Measurements from ENCODE around the gene USP24. TPM values are rescaled to one million over a fixed set of nuclear protein-coding genes. Genes with fewer than 3 reads are reported as not detected.

The USP24 gene
- total RNA-seq, 1 donor from 2014 or later, result 35.8 TPM

- TF ChIP-seq POLR2A (IDR thresholded peaks at IDR 0.05) (no peak), POLR2AphosphoS5 (IDR thresholded peaks at IDR 0.05; ENCODE audit: insufficient read depth in 1 of 2, low read depth in 1 of 2) (no peak), CTCF (IDR thresholded peaks at IDR 0.05) (no peak)
- DNase-seq (ENCODE audit: extremely low spot score in 2 of 2), result no peak
- H3K4me3 ChIP-seq, result peak overlapping the region; percentile 23 to 28
- intact Hi-C loops (cut with DNase I), result no loop called here
- H3K4me1 ChIP-seq, result peaks cover 20% of the 10 kb centered on the region
- no peaks in the 10 kb centered on the region for H3K9me3 ChIP-seq
- no peak overlapping the region for H3K27ac ChIP-seq
- no peaks in the 10 kb centered on the region for H3K27me3 ChIP-seq
- no peaks in the 10 kb centered on the region for H3K36me3 ChIP-seq
Measured at GRCh38 chr1:55040083-55040932, 174.9 kb downstream of the USP24 start.

GRCh38 chr1:55039342-55040082 lies 175.7 kb downstream of the USP24 start, which contains the start of gene PCSK9:
Gene PCSK9, plus strand, starts transcription at chr1:55039548. Its CDS starts 290 bp downstream, at chr1:55039838.
- Histone ChIP-seq H3K4me3 (peak within 1 kb of the TSS; percentile 23 to 28), H3K27me3 (no peaks in the 10 kb centered on the region), H3K36me3 (no peaks in the 10 kb centered on the region), H3K9me3 (no peaks in the 10 kb centered on the region), H3K27ac (no peak within 1 kb of the TSS), H3K4me1 (peaks cover 20% of the 10 kb centered on the region)
- intact Hi-C loops (cut with DNase I), result no loop called here
- no peak for DNase-seq (ENCODE audit: extremely low spot score in 2 of 2)
- TF ChIP-seq POLR2AphosphoS5 (IDR thresholded peaks at IDR 0.05; ENCODE audit: insufficient read depth in 1 of 2, low read depth in 1 of 2), result no peak
- no peak for TF ChIP-seq POLR2A (IDR thresholded peaks at IDR 0.05)
- no peak for TF ChIP-seq CTCF (IDR thresholded peaks at IDR 0.05)

DNA sequence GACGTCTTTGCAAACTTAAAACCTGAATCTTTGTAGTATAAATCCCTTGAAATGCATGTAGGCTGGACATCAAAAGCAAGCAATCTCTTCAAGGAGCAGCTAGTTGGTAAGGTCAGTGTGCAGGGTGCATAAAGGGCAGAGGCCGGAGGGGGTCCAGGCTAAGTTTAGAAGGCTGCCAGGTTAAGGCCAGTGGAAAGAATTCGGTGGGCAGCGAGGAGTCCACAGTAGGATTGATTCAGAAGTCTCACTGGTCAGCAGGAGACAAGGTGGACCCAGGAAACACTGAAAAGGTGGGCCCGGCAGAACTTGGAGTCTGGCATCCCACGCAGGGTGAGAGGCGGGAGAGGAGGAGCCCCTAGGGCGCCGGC lies 176.2 kb downstream of the USP24 start:
- intact Hi-C loops (cut with DNase I), result no loop called here
- Histone ChIP-seq H3K9me3 (no peaks in the 10 kb centered on the region), H3K4me1 (peaks cover 20% of the 10 kb centered on the region), H3K36me3 (no peaks in the 10 kb centered on the region), H3K27ac (no peak overlapping the region), H3K4me3 (no peak overlapping the region), H3K27me3 (no peaks in the 10 kb centered on the region)
- DNase-seq (ENCODE audit: extremely low spot score in 2 of 2), result no peak
- TF ChIP-seq POLR2A (IDR thresholded peaks at IDR 0.05) (no peak), POLR2AphosphoS5 (IDR thresholded peaks at IDR 0.05; ENCODE audit: insufficient read depth in 1 of 2, low read depth in 1 of 2) (no peak), CTCF (IDR thresholded peaks at IDR 0.05) (no peak)

DNA sequence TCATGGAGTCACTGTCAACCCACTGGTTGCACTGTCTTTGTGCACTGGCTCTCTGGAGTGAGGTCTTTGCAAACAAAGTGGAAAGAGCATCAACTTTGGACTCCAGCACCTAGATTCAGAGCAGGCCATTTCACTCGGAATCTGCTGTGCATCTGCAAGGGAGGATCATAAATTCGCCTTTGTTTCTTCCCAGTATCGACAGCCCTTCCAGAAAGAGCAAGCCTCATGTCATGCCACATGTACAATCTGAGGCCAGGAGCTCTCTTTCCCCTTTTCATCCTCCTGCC lies 176.7 kb downstream of the USP24 start:
- Histone ChIP-seq H3K36me3 (no peaks in the 10 kb centered on the region), H3K4me1 (peaks cover 20% of the 10 kb centered on the region), H3K27me3 (no peaks in the 10 kb centered on the region), H3K27ac (no peak overlapping the region), H3K9me3 (no peaks in the 10 kb centered on the region), H3K4me3 (no peak overlapping the region)
- TF ChIP-seq POLR2AphosphoS5 (IDR thresholded peaks at IDR 0.05; ENCODE audit: insufficient read depth in 1 of 2, low read depth in 1 of 2), result no peak
- no peak for TF ChIP-seq POLR2A (IDR thresholded peaks at IDR 0.05)
- TF ChIP-seq CTCF (IDR thresholded peaks at IDR 0.05), result no peak
- DNase-seq (ENCODE audit: extremely low spot score in 2 of 2), result no peak
- intact Hi-C loops (cut with DNase I), result no loop called here
